KMS-11 (cell line): ENCODE data around the gene DLK2.

Experiments used
- H2AFZ ChIP-seq: fragments of 200-600 bp; sonication (generic); 2 replicates; pipeline ENCODE4 v1.6.1; 2016; ENCODE audit warnings: antibody characterized with exemption, mixed run types, low read depth
- H3K27ac ChIP-seq: fragments of 200-600 bp; sonication (generic); 2 replicates; pipeline ENCODE4 v1.6.1; 2016; ENCODE audit warnings: mild to moderate bottlenecking, mixed run types
- H3K27me3 ChIP-seq: fragments of 200-600 bp; sonication (generic); 2 replicates; pipeline ENCODE4 v1.6.1; 2017; ENCODE audit warnings: mild to moderate bottlenecking, low read depth, mixed run types, moderate library complexity; ENCODE audit not compliant: insufficient read depth
- H3K36me3 ChIP-seq: fragments of 200-600 bp; sonication (generic); 2 replicates; pipeline ENCODE4 v1.6.1; 2017; ENCODE audit warnings: mild to moderate bottlenecking, mixed run types; ENCODE audit not compliant: insufficient read depth
- H3K4me1 ChIP-seq: fragments of 200-600 bp; sonication (generic); 2 replicates; pipeline ENCODE4 v1.6.1; 2016; ENCODE audit warnings: mild to moderate bottlenecking, low read depth, mixed run types; ENCODE audit not compliant: poor library complexity, severe bottlenecking
- H3K4me2 ChIP-seq: fragments of 200-600 bp; sonication (generic); 2 replicates; pipeline ENCODE4 v1.7.0; 2016; ENCODE audit warnings: mild to moderate bottlenecking, mixed run types
- H3K4me3 ChIP-seq: fragments of 200-600 bp; sonication (generic); IDR thresholded peaks from 2 replicates; pipeline ENCODE4 v1.6.1; 2017; ENCODE audit warnings: low read depth, low read length, mixed read lengths; ENCODE audit not compliant: insufficient read depth
- H3K79me2 ChIP-seq: fragments of 200-600 bp; sonication (generic); 2 replicates; pipeline ENCODE4 v1.6.1; 2016; ENCODE audit warnings: low read depth, mixed run types; ENCODE audit not compliant: insufficient read depth
- H3K9ac ChIP-seq: fragments of 200-600 bp; sonication (generic); 2 replicates; pipeline ENCODE4 v1.6.1; 2016; ENCODE audit warnings: mild to moderate bottlenecking, mixed run types
- H4K20me1 ChIP-seq: fragments of 200-600 bp; sonication (generic); 2 replicates; pipeline ENCODE4 v1.6.1; 2016; ENCODE audit warnings: mild to moderate bottlenecking, mixed run types; ENCODE audit not compliant: insufficient read depth
- CTCF ChIP-seq: fragments of 200-600 bp; sonication (generic); conservative IDR thresholded peaks from 2 replicates; pipeline ENCODE4 v1.6.1; 2017; ENCODE audit warnings: low read depth, mild to moderate bottlenecking, antibody characterized with exemption, low read length, moderate library complexity, mixed read lengths

The DLK2 gene

DNA sequence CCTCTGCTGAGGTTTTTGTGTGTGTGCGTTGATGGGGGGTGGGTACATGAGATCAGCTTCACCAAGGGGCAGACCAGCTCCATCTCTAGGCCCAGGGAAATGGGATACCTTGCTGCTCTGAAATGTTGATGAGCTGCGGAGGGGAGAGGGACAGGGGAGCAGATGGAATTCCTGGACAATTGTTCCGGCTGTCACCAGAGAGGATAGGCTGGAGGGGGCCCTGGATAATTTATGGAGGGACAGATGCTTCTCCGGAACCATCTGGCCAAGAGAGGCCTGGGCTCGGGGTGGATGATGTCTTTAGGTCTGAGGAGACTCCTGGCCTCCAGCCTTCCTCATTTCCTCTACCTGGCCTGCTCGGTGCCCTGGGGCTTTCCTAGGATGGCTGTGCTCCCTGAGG is 20.2 kb upstream of the DLK2 start:
- TF ChIP-seq CTCF, result no peak
- Histone ChIP-seq H3K79me2 (peaks cover 11% of the 10 kb centered on the region), H3K27me3 (no peaks in the 10 kb centered on the region), H3K4me2 (no peak overlapping the region), H2AFZ (no peak overlapping the region), H3K27ac (no peak overlapping the region), H4K20me1 (no peaks in the 10 kb centered on the region), H3K4me1 (peaks cover 18% of the 10 kb centered on the region), H3K4me3 (no peak overlapping the region), H3K36me3 (no peaks in the 10 kb centered on the region), H3K9ac (no peak overlapping the region)

DNA sequence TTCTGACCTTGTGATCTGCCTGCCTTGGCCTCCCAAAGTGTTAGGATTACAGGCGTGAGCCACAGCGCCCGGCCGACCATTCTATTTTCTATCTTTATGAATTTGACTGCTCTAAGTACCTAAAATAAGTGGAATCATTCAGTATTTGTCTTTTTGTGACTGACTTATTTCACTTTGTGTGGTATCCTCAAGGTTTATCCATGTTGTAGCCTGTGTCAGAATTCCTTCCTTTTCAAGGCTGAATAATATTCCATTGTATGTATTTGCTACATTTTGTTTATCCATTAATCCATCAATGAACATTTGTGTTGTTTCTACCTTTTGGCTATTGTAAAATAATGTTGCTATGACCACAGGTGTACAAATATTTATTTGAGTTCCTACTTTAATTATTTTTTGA is 17.2 kb upstream of the DLK2 start:
- no peak for TF ChIP-seq CTCF
- no peaks in the 10 kb centered on the region for H3K79me2 ChIP-seq
- no peaks in the 10 kb centered on the region for H3K27me3 ChIP-seq
- no peak overlapping the region for H3K9ac ChIP-seq
- H3K4me1 ChIP-seq, result peaks cover 6% of the 10 kb centered on the region
- no peak overlapping the region for H2AFZ ChIP-seq
- H4K20me1 ChIP-seq, result no peaks in the 10 kb centered on the region
- no peak overlapping the region for H3K4me2 ChIP-seq
- H3K36me3 ChIP-seq, result no peaks in the 10 kb centered on the region
- H3K4me3 ChIP-seq, result no peak overlapping the region
- H3K27ac ChIP-seq, result no peak overlapping the region

- TF ChIP-seq CTCF, result no peak
- Histone ChIP-seq H2AFZ (no peak overlapping the region), H3K79me2 (no peaks in the 10 kb centered on the region), H3K9ac (no peak overlapping the region), H4K20me1 (no peaks in the 10 kb centered on the region), H3K4me3 (no peak overlapping the region), H3K4me2 (no peak overlapping the region), H3K4me1 (no peaks in the 10 kb centered on the region), H3K27ac (no peak overlapping the region), H3K27me3 (no peaks in the 10 kb centered on the region), H3K36me3 (no peaks in the 10 kb centered on the region)
Measured at GRCh38 chr6:43471399-43471798, 16.1 kb upstream of the DLK2 start.

DNA sequence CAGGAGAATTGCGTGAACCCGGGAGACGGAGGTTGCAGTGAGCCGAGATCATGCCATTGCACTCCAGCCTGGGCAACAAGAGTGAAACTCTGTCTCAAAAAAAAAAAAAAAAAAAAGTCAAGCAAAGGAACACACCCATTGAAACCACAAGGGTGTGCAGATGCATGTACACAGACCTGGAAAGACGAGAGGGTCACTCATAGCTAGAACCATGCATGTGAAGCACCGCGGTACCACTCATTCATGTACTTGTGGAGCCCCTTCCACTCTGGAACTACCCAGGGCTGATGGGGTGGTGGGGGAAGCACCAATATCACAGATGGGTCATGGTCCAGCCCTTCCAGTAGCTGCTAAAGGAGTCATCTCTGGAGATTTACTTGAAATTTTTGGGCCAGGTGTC is 14.6 kb upstream of the DLK2 start:
- H3K4me2 ChIP-seq, result no peak overlapping the region
- H3K79me2 ChIP-seq, result no peaks in the 10 kb centered on the region
- no peak for TF ChIP-seq CTCF
- no peak overlapping the region for H3K9ac ChIP-seq
- no peaks in the 10 kb centered on the region for H3K4me1 ChIP-seq
- H3K36me3 ChIP-seq, result no peaks in the 10 kb centered on the region
- H4K20me1 ChIP-seq, result no peaks in the 10 kb centered on the region
- H3K27ac ChIP-seq, result no peak overlapping the region
- H2AFZ ChIP-seq, result no peak overlapping the region
- no peaks in the 10 kb centered on the region for H3K27me3 ChIP-seq
- no peak overlapping the region for H3K4me3 ChIP-seq
